Endothelial cell of umbilical vein (primary cell): ENCODE data around the gene CTSH. TPM values are rescaled to one million over a fixed set of nuclear protein-coding genes. Genes with fewer than 3 reads are reported as not detected.
A peak's percentile ranks its signal among the peaks of the same experiment; 100 is the strongest.

ENCODE experiments used
- BruUV-seq: library from RNA; stranded (reverse); fragments of 400-500 nt; replicated peaks from 2 replicates; lab custom pipeline; 2021; lab: Mats Ljungman, UMichigan
- CTCF ChIA-PET: fragments of 300-600, 350-600 bp; sonication (Branson Sonifier 250); formaldehyde crosslinking; loops from one replicate; lab custom pipeline; 2021; ENCODE audit warnings: antibody characterized with exemption, inconsistent platforms; lab: Charles Lee
- POLR2A ChIA-PET: fragments of 300-600, 350-600 bp; sonication (Branson Sonifier 250); formaldehyde crosslinking; loops from one replicate; lab custom pipeline; 2021; ENCODE audit warnings: antibody characterized with exemption, inconsistent platforms; lab: Charles Lee
- DNase-seq: peaks from one replicate; pipeline ENCODE4 v3.0.0-alpha.2; 2011; ENCODE audit warnings: low read depth, low spot score
- FAIRE-seq: peaks from 2 replicates; lab custom pipeline; 2011; peaks lifted over from hg19 to GRCh38; lab: Jason Lieb, UNC
- H2AFZ ChIP-seq: 2 replicates; pipeline ENCODE4 v1.6.0; 2012; ENCODE audit warnings: low read depth, low read length, control low read depth, inconsistent platforms
- H3K27ac ChIP-seq: 2 replicates; pipeline ENCODE4 v1.5.1; 2011; ENCODE audit warnings: low read depth, mild to moderate bottlenecking, control low read depth, low read length, moderate library complexity; ENCODE audit not compliant: insufficient read depth
- H3K27me3 ChIP-seq, 2 experiments: 2 replicates each; pipeline versions ENCODE4 v1.6.0 to v1.6.1; 2011; ENCODE audit warnings: low read length in 2 of 2, mixed read lengths in 1 of 2; ENCODE audit not compliant: control insufficient read depth in 2 of 2, insufficient read depth in 2 of 2
- H3K36me3 ChIP-seq, 2 experiments: 2 replicates in 1 of 2; 3 replicates in 1 of 2; pipeline ENCODE4 v1.5.1; 2011; ENCODE audit warnings: low read length in 2 of 2, mild to moderate bottlenecking in 1 of 2, moderate library complexity in 1 of 2; ENCODE audit not compliant: control insufficient read depth in 2 of 2, insufficient read depth in 2 of 2; ENCODE audit errors: extremely low read depth in 1 of 2
- H3K4me1 ChIP-seq: 3 replicates; pipeline ENCODE4 v1.5.1; 2011; ENCODE audit warnings: mild to moderate bottlenecking, low read length; ENCODE audit not compliant: control insufficient read depth, insufficient read depth; ENCODE audit errors: extremely low read depth
- H3K4me2 ChIP-seq: 2 replicates; pipeline ENCODE4 v1.6.1; 2011; ENCODE audit warnings: low read length, control low read depth, mixed read lengths; ENCODE audit not compliant: insufficient read depth
- H3K4me3 ChIP-seq, 3 experiments: fragments of 200-600 bp in 1 of 3; sonication (generic), shearing (Covaris generic) in 1 of 3; replicated peaks in 1 of 3; 2 replicates each; pipeline ENCODE4 v1.5.1; 2011 to 2016; ENCODE audit warnings: control low read depth in 3 of 3, low read length in 3 of 3, mild to moderate bottlenecking in 2 of 3, inconsistent platforms in 1 of 3, low read depth in 1 of 3, moderate library complexity in 1 of 3; ENCODE audit not compliant: insufficient read depth in 1 of 3
- H3K79me2 ChIP-seq: 2 replicates; pipeline ENCODE4 v1.6.0; 2012; ENCODE audit warnings: low read length, inconsistent platforms; ENCODE audit not compliant: control insufficient read depth, insufficient read depth
- H3K9ac ChIP-seq: replicated peaks from 2 replicates; pipeline ENCODE3; 2011; ENCODE audit warnings: low read length, control low read depth; ENCODE audit not compliant: insufficient read depth; ENCODE audit errors: extremely low read depth
- H3K9me1 ChIP-seq: replicated peaks from 3 replicates; pipeline ENCODE4 v1.6.0; 2011; ENCODE audit warnings: mild to moderate bottlenecking, low read length; ENCODE audit not compliant: control insufficient read depth, insufficient read depth; ENCODE audit errors: extremely low read depth
- H3K9me3 ChIP-seq: replicated peaks from 2 replicates; pipeline ENCODE4 v1.5.1; 2012; ENCODE audit warnings: low read length, inconsistent platforms; ENCODE audit not compliant: control insufficient read depth, insufficient read depth
- H4K20me1 ChIP-seq: replicated peaks from 2 replicates; pipeline ENCODE3; 2011; ENCODE audit warnings: mild to moderate bottlenecking, low read length; ENCODE audit not compliant: control insufficient read depth, insufficient read depth; ENCODE audit errors: extremely low read depth
- CTCF ChIP-seq, 2 donors: IDR thresholded peaks; 1 replicate in 1 of 2; 2 replicates in 1 of 2; pipeline ENCODE4 v1.5.1; 2011; ENCODE audit warnings: low read length in 2 of 2, mild to moderate bottlenecking in 2 of 2, moderate library complexity in 2 of 2, control low read depth in 1 of 2, inconsistent platforms in 1 of 2, low read depth in 1 of 2; ENCODE audit not compliant: insufficient read depth in 1 of 2; ENCODE audit errors: extremely low read depth in 1 of 2
- EZH2 ChIP-seq: IDR thresholded peaks from 2 replicates; pipeline ENCODE4 v1.6.1; 2012; ENCODE audit warnings: borderline replicate concordance, low read depth, mild to moderate bottlenecking, moderate library complexity, low read length, inconsistent platforms; ENCODE audit not compliant: severe bottlenecking
- FOS ChIP-seq: IDR thresholded peaks from 2 replicates; pipeline ENCODE4 v1.6.1; 2011; ENCODE audit warnings: mild to moderate bottlenecking, low read length, moderate library complexity, borderline replicate concordance; ENCODE audit not compliant: insufficient read depth
- GATA2 ChIP-seq: IDR thresholded peaks from 2 replicates; pipeline ENCODE4 v1.7.0; 2011; ENCODE audit warnings: low read depth, mild to moderate bottlenecking, moderate library complexity, mixed read lengths, low read length; ENCODE audit not compliant: insufficient read length, insufficient read depth
- JUN ChIP-seq: IDR thresholded peaks from 2 replicates; pipeline ENCODE4 v1.6.1; 2011; ENCODE audit warnings: borderline replicate concordance, low read depth; ENCODE audit not compliant: insufficient read length, insufficient read depth
- MAX ChIP-seq: IDR thresholded peaks from 2 replicates; pipeline ENCODE4 v1.6.1; 2011; ENCODE audit not compliant: insufficient read depth, insufficient read length
- MYC ChIP-seq: IDR thresholded peaks from one replicate; pipeline ENCODE4 v1.6.1; 2011; ENCODE audit warnings: mild to moderate bottlenecking, low read depth, low read length
- POLR2A ChIP-seq: IDR thresholded peaks from 2 replicates; pipeline ENCODE4 v1.6.1; 2012; ENCODE audit warnings: low read depth, mild to moderate bottlenecking, control low read depth, low read length
- POLR2AphosphoS5 ChIP-seq: IDR thresholded peaks from 2 replicates; pipeline ENCODE4 v1.6.1; 2012; ENCODE audit warnings: low read depth, mild to moderate bottlenecking, control low read depth, low read length, moderate library complexity; ENCODE audit not compliant: insufficient read depth
- dilution Hi-C: fragments of 300-500 bp; cut with MboI; formaldehyde crosslinking; loops from one replicate; pipeline ENCODE4 v1.15.0; 2019; ENCODE audit warnings: low sequenced_read_pairs; ENCODE audit not compliant: extremely low pct_ligation_motif_present
- intact Hi-C: fragments of 100-400 bp; cut with micrococcal nuclease; formaldehyde crosslinking; loops from one replicate; pipeline ENCODE4 v1.10.0; 2022
- polyA plus RNA-seq, 4 experiments: library from polyadenylated mRNA; depleted of rRNA in 3 of 4; stranded (reverse) in 3 of 4; unstranded in 1 of 4; fragments of >200 nt; gene quantifications; 2 replicates each; pipeline versions ENCODE4 v1.2.1 to v1.2.3, GENCODE V29; 2011 to 2012; ENCODE audit warnings: missing spikeins in 1 of 4
- total RNA-seq: library from RNA; stranded (reverse); gene quantifications from 2 replicates; pipeline ENCODE4 v1.2.3, GENCODE V29; 2021

Gene CTSH
- total and polyA plus RNA-seq, 2 donors (not counting 3 experiments of a cell fraction or from before 2014, with no cell fraction given): 7.0 to 7.4 TPM

GRCh38 chr15:78927077-78927790 lies 17.6 kb downstream of the CTSH start:
- Histone ChIP-seq H3K9me1 (no peaks in the 10 kb centered on the region), H3K27me3 (no peaks in the 10 kb centered on the region), H3K9ac (no peak overlapping the region), H3K4me2 (no peak overlapping the region), H3K4me1 (no peaks in the 10 kb centered on the region), H3K79me2 (no peaks in the 10 kb centered on the region), H3K36me3 (peaks cover 0 to 12% of the 10 kb centered on the region in 2 experiments), H4K20me1 (no peaks in the 10 kb centered on the region), H3K4me3 (no peak overlapping the region), H2AFZ (no peak overlapping the region), H3K27ac (no peak overlapping the region), H3K9me3 (no peaks in the 10 kb centered on the region)
- ChIA-PET CTCF (interaction anchor here (2.1 to 2.2 kb wide), 2 partner anchors 52 to 80 kb away, joined by 7 to 8 read pairs; no protein-coding TSS in a partner anchor), POLR2A (no interaction called here)
- dilution Hi-C loops (no loop called here), intact Hi-C loops (no loop called here)
- DNase-seq (no peak), FAIRE-seq (no peak)
- BruUV-seq: TSS peak; percentile 13
- no peak for TF ChIP-seq POLR2AphosphoS5
- TF ChIP-seq GATA2: no peak
- no peak for TF ChIP-seq JUN

- Histone ChIP-seq H3K79me2 (no peaks in the 10 kb centered on the region), H3K9me1 (no peaks in the 10 kb centered on the region), H2AFZ (no peak overlapping the region), H3K27ac (no peak overlapping the region), H3K4me2 (no peak overlapping the region), H3K27me3 (no peaks in the 10 kb centered on the region), H4K20me1 (no peaks in the 10 kb centered on the region), H3K36me3 (peaks cover 8 to 19% of the 10 kb centered on the region in 2 experiments), H3K9me3 (no peaks in the 10 kb centered on the region), H3K4me1 (no peaks in the 10 kb centered on the region), H3K9ac (no peak overlapping the region), H3K4me3 (no peak overlapping the region)
- FAIRE-seq: no peak
- TF ChIP-seq CTCF (IDR thresholded peaks at IDR 0.05; ENCODE audit: extremely low read depth in 1 of 2, insufficient read depth in 1 of 2, low read depth in 1 of 2, low read length in 2 of 2) (no peak), MYC (no peak), EZH2 (no peak), MAX (no peak), FOS (no peak), POLR2A (no peak)
- POLR2A ChIA-PET: no interaction called here
- BruUV-seq: no TSS peak
- no peak for DNase-seq
- CTCF ChIA-PET: interaction anchor here (1.9 to 2.2 kb wide), 3 partner anchors 12 to 81 kb away, joined by 6 to 8 read pairs (median 7); no protein-coding TSS in a partner anchor
- intact Hi-C loops (no loop called here), dilution Hi-C loops (no loop called here)
Observed at GRCh38 chr15:78925956-78926743, 18.7 kb downstream of the CTSH start.
